H1 (cell line): ENCODE measurements around the gene ARID5B. TPM values are rescaled to one million over a fixed set of nuclear protein-coding genes. Genes with fewer than 3 reads are reported as not detected.

Experiments
- CTCF ChIA-PET: fragments of 300-600 bp; sonication (Branson Sonifier 250); formaldehyde crosslinking; loops from one replicate; lab custom pipeline; 2021; ENCODE audit not compliant: partially characterized antibody; lab: Charles Lee
- POLR2A ChIA-PET: fragments of 300-600 bp; sonication (Branson Sonifier 250); formaldehyde crosslinking; loops from one replicate; lab custom pipeline; 2021; ENCODE audit warnings: inconsistent platforms; ENCODE audit not compliant: partially characterized antibody; lab: Charles Lee
- DNase-seq, 2 experiments: peaks; one replicate each; pipeline versions ENCODE4 v3.0.0 to v3.0.0-alpha.2; 2010 to 2022; ENCODE audit warnings: low spot score in 2 of 2, low read depth in 1 of 2, mixed read lengths in 1 of 2
- FAIRE-seq: peaks from 2 replicates; lab custom pipeline; 2011; peaks lifted over from hg19 to GRCh38; lab: Jason Lieb, UNC
- H2AFZ ChIP-seq: 2 replicates; pipeline ENCODE4 v1.8.1; 2012; ENCODE audit warnings: low read length, inconsistent platforms
- H2AK5ac ChIP-seq: 2 replicates; pipeline ENCODE4 v1.6.1; 2013; ENCODE audit warnings: low read depth, low read length
- H2BK120ac ChIP-seq: replicated peaks from 2 replicates; pipeline ENCODE3; 2013; ENCODE audit warnings: low read depth, low read length, inconsistent platforms
- H2BK12ac ChIP-seq: 2 replicates; pipeline ENCODE4 v1.6.1; 2013; ENCODE audit warnings: low read depth, low read length
- H2BK15ac ChIP-seq: 2 replicates; pipeline ENCODE4 v1.6.1; 2013; ENCODE audit warnings: low read length
- H2BK20ac ChIP-seq: 2 replicates; pipeline ENCODE4 v1.6.1; 2013; ENCODE audit warnings: low read length
- H2BK5ac ChIP-seq: 2 replicates; pipeline ENCODE4 v1.6.1; 2013; ENCODE audit warnings: low read depth, low read length
- H3K14ac ChIP-seq: 2 replicates; pipeline ENCODE4 v1.6.1; 2013; ENCODE audit warnings: inconsistent platforms; ENCODE audit not compliant: insufficient read length
- H3K18ac ChIP-seq: 2 replicates; pipeline ENCODE4 v1.6.1; 2013; ENCODE audit warnings: low read length; ENCODE audit errors: extremely low read depth
- H3K23ac ChIP-seq: 2 replicates; pipeline ENCODE4 v1.6.1; 2013; ENCODE audit warnings: inconsistent platforms; ENCODE audit not compliant: insufficient read length
- H3K23me2 ChIP-seq: 2 replicates; pipeline ENCODE4 v1.6.1; 2013; ENCODE audit warnings: low read depth, low read length
- H3K27ac ChIP-seq: 2 replicates; pipeline ENCODE4 v1.6.1; 2011; ENCODE audit warnings: low read depth, low read length, inconsistent platforms
- H3K27me3 ChIP-seq, 4 experiments: replicated peaks in 1 of 4; 1 replicate in 1 of 4; 2 replicates in 3 of 4; pipeline versions ENCODE4 v1.6.1 to v1.8.1; 2011 to 2013; ENCODE audit warnings: low read length in 3 of 4, mild to moderate bottlenecking in 3 of 4, inconsistent platforms in 2 of 4, mixed read lengths in 2 of 4, moderate library complexity in 1 of 4; ENCODE audit not compliant: control insufficient read depth in 3 of 4, insufficient read depth in 3 of 4; ENCODE audit errors: extremely low read depth in 1 of 4
- H3K36me3 ChIP-seq, 4 experiments: 2 replicates each; pipeline versions ENCODE4 v1.6.1 to v1.8.1; 2011 to 2013; ENCODE audit warnings: mild to moderate bottlenecking in 4 of 4, low read length in 3 of 4, moderate library complexity in 2 of 4, control low read depth in 1 of 4, inconsistent platforms in 1 of 4; ENCODE audit not compliant: insufficient read depth in 4 of 4, control insufficient read depth in 2 of 4
- H3K4ac ChIP-seq: replicated peaks from 2 replicates; pipeline ENCODE3; 2013; ENCODE audit warnings: low read length, low read depth, mixed read lengths, inconsistent platforms; ENCODE audit not compliant: insufficient read length
- H3K4me1 ChIP-seq, 4 experiments: replicated peaks in 1 of 4; 1 replicate in 1 of 4; 2 replicates in 3 of 4; pipeline versions ENCODE4 v1.6.1 to v1.8.1; 2011 to 2013; ENCODE audit warnings: low read length in 3 of 4, inconsistent platforms in 2 of 4, mixed read lengths in 1 of 4; ENCODE audit not compliant: insufficient read depth in 4 of 4, control insufficient read depth in 3 of 4
- H3K4me2 ChIP-seq, 2 experiments: 2 replicates each; pipeline versions ENCODE4 v1.6.1 to v1.8.1; 2011 to 2013; ENCODE audit warnings: low read depth in 2 of 2, low read length in 2 of 2, control low read depth in 1 of 2, inconsistent platforms in 1 of 2, mild to moderate bottlenecking in 1 of 2; ENCODE audit not compliant: insufficient read depth in 1 of 2
- H3K4me3 ChIP-seq, 4 experiments: fragments of 200-600, 300-600 bp in 1 of 4; sonication (generic), shearing (Covaris generic), sonication (Bioruptor Twin) in 1 of 4; 2 replicates each; pipeline versions ENCODE4 v1.5.1 to v1.8.1; 2011 to 2016; ENCODE audit warnings: low read length in 4 of 4, low read depth in 3 of 4, control low read depth in 2 of 4, inconsistent platforms in 2 of 4, mild to moderate bottlenecking in 2 of 4, mixed read lengths in 1 of 4, moderate library complexity in 1 of 4; ENCODE audit not compliant: insufficient read depth in 2 of 4; ENCODE audit errors: extremely low read depth in 1 of 4
- H3K56ac ChIP-seq: replicated peaks from 2 replicates; pipeline ENCODE3; 2013; ENCODE audit warnings: low read depth, mild to moderate bottlenecking, mixed read lengths, low read length, inconsistent platforms; ENCODE audit not compliant: insufficient read length
- H3K79me1 ChIP-seq: 2 replicates; pipeline ENCODE4 v1.6.1; 2013; ENCODE audit warnings: low read depth, low read length, control low read depth
- H3K79me2 ChIP-seq, 2 experiments: 2 replicates each; pipeline versions ENCODE4 v1.6.1 to v1.8.1; 2012 to 2013; ENCODE audit warnings: low read length in 2 of 2, mild to moderate bottlenecking in 2 of 2, inconsistent platforms in 1 of 2; ENCODE audit not compliant: insufficient read depth in 2 of 2, control insufficient read depth in 1 of 2
- H3K9ac ChIP-seq, 4 experiments: replicated peaks in 1 of 4; 1 replicate in 1 of 4; 2 replicates in 3 of 4; pipeline versions ENCODE4 v1.6.1 to v1.8.1; 2011 to 2013; ENCODE audit warnings: low read depth in 3 of 4, low read length in 3 of 4, control low read depth in 2 of 4, mild to moderate bottlenecking in 2 of 4, moderate library complexity in 2 of 4, inconsistent platforms in 1 of 4; ENCODE audit errors: extremely low read depth in 1 of 4
- H3K9me3 ChIP-seq, 2 experiments: 2 replicates each; pipeline versions ENCODE4 v1.6.1 to v1.8.1; 2012 to 2013; ENCODE audit warnings: mild to moderate bottlenecking in 2 of 2, moderate library complexity in 2 of 2, control low read depth in 1 of 2, inconsistent platforms in 1 of 2, low read depth in 1 of 2, low read length in 1 of 2, mixed read lengths in 1 of 2; ENCODE audit not compliant: insufficient read depth in 2 of 2
- H4K20me1 ChIP-seq, 2 experiments: replicated peaks in 1 of 2; 2 replicates each; pipeline versions ENCODE3 to v1.8.1; 2011 to 2013; ENCODE audit warnings: inconsistent platforms in 2 of 2, low read length in 2 of 2, mild to moderate bottlenecking in 1 of 2; ENCODE audit not compliant: insufficient read depth in 2 of 2, control insufficient read depth in 1 of 2
- H4K5ac ChIP-seq: 2 replicates; pipeline ENCODE4 v1.6.1; 2013; ENCODE audit warnings: low read length, low read depth, mixed read lengths, inconsistent platforms; ENCODE audit not compliant: insufficient read length
- H4K8ac ChIP-seq: 2 replicates; pipeline ENCODE4 v1.8.0; 2013; ENCODE audit warnings: mild to moderate bottlenecking, moderate library complexity, low read length, inconsistent platforms; ENCODE audit not compliant: insufficient read depth; ENCODE audit errors: extremely low read depth
- H4K91ac ChIP-seq: replicated peaks from 2 replicates; pipeline ENCODE3; 2013; ENCODE audit warnings: low read length, mixed read lengths, inconsistent platforms; ENCODE audit not compliant: insufficient read length
- CBX8 ChIP-seq: fragments of 300-800, 300-1000 bp; sonication (generic); IDR thresholded peaks from 2 replicates; pipeline ENCODE4 v1.7.1; 2016; ENCODE audit warnings: low read depth, low read length, borderline replicate concordance
- EZH2 ChIP-seq: fragments of 200-600 bp; sonication (generic); IDR thresholded peaks from 2 replicates; pipeline ENCODE4 v1.7.1; 2012; ENCODE audit warnings: low read depth, mild to moderate bottlenecking, moderate library complexity, low read length, inconsistent platforms; ENCODE audit not compliant: severe bottlenecking
- HDAC2 ChIP-seq, 2 experiments: fragments of 300-600 bp in 1 of 2; sonication (generic) in 1 of 2; IDR thresholded peaks; 2 replicates each; pipeline ENCODE4 v1.6.1; 2011 to 2012; ENCODE audit warnings: low read depth in 2 of 2, low read length in 2 of 2, mild to moderate bottlenecking in 2 of 2, moderate library complexity in 2 of 2, borderline replicate concordance in 1 of 2, inconsistent platforms in 1 of 2
- PHF8 ChIP-seq: fragments of 200-600 bp; sonication (generic); conservative IDR thresholded peaks from 2 replicates; pipeline ENCODE4 v1.7.1; 2012; ENCODE audit warnings: low read depth, mild to moderate bottlenecking, inconsistent platforms, low read length, moderate library complexity
- TAF7 ChIP-seq: optimal IDR thresholded peaks from 2 replicates; pipeline ENCODE3; 2011; ENCODE audit warnings: low read depth, mild to moderate bottlenecking, inconsistent platforms, low read length, moderate library complexity, borderline replicate concordance
- WGBS, 2 experiments: shearing (Covaris generic) in 1 of 2; methylation state at CpG; one replicate each; pipeline versions ENCODE4 v1.1.6 to v1.1.7; 2013 to 2015; ENCODE audit warnings: low lambda C conversion rate in 2 of 2, mixed read lengths in 2 of 2, inconsistent platforms in 1 of 2, low coverage in 1 of 2, missing lambda C conversion rate in 1 of 2; ENCODE audit not compliant: insufficient replicate concordance in 2 of 2, insufficient coverage in 1 of 2, insufficient read length in 1 of 2; ENCODE audit errors: extremely low coverage in 1 of 2, missing lambda C conversion rate in 1 of 2; 5-methylcytosine and 5-hydroxymethylcytosine counted together
- polyA plus RNA-seq, 7 experiments: library from polyadenylated mRNA; depleted of rRNA in 3 of 7; stranded (reverse) in 5 of 7; unstranded in 2 of 7; fragments of >200 nt in 5 of 7; fragments of 200-250 nt in 2 of 7; gene quantifications; 1 replicate in 5 of 7; 2 replicates in 1 of 7; 4 replicates in 1 of 7; pipeline versions ENCODE4 v1.2.1 to v1.2.3, GENCODE V29; 2011 to 2013; ENCODE audit warnings: missing spikeins in 2 of 7, mixed read lengths in 2 of 7
- total RNA-seq: library from RNA; stranded (reverse); fragmentation: NEBNext Ultra II Directional; extraction: Animal tissue kit (Norgen Biotek cat#: 25700); gene quantifications from 2 replicates; pipeline ENCODE4 v1.2.1, GENCODE V29; 2021
- TF ChIP-seq, protein P1 (sequence below): IDR thresholded peaks from 2 replicates; pipeline ENCODE4 v1.6.1; 2012; ENCODE audit warnings: inconsistent platforms

ARID5B gene
- total and polyA plus RNA-seq, 2 of the 8 experiments (the other 6 are each of a cell fraction or from before 2014, with no cell fraction given): 0.21 to 1.1 TPM

DNA sequence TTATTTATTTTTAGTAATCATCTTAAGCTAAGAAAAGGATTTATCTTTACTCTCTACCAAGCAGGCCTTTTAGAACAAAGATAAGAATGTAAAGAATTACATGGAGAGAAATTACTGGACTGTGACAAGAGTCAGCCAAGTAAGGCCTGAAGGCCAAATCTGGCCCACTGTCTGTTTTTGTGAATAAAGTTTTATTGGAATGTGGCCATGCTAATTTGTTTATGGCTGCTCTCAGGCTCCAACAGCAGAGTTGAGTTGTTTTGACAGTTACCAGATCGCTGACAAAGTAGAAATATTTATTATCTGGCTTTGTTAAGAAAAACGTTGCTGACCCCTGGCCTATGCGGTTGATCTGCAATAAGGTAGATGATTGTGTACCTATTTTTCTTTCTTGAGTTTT, 6.1 kb downstream of the ARID5B start:
- no peak overlapping the region for H2BK15ac ChIP-seq
- H3K4me1 ChIP-seq: peaks cover 0 to 5% (median 2%) of the 10 kb centered on the region in 4 experiments; a peak in 1 of 7 replicates
- no peak overlapping the region for H2AFZ ChIP-seq
- H2BK5ac ChIP-seq: no peak overlapping the region
- H3K9ac ChIP-seq: no peak overlapping the region
- H4K91ac ChIP-seq: no peak overlapping the region
- WGBS, 2 experiments: 87% methylated on average over 3 of the region's 3 CpGs; no CpG with 5 or more reads in 1 of the 2 experiments
- H3K36me3 ChIP-seq: no peaks in the 10 kb centered on the region
- TF ChIP-seq HDAC2 (IDR thresholded peaks at IDR 0.05; ENCODE audit: borderline replicate concordance in 1 of 2, low read depth in 2 of 2, low read length in 2 of 2) (no peak), TAF7 (no peak), EZH2 (no peak), CBX8 (no peak), PHF8 (no peak)
- TF ChIP-seq, protein P1, sequence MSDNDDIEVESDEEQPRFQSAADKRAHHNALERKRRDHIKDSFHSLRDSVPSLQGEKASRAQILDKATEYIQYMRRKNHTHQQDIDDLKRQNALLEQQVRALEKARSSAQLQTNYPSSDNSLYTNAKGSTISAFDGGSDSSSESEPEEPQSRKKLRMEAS: no peak
- no peaks in the 10 kb centered on the region for H3K79me2 ChIP-seq
- H3K14ac ChIP-seq: no peak overlapping the region
- peaks cover 8% of the 10 kb centered on the region; the same call in 1 of the 2 replicates for H3K23me2 ChIP-seq
- H3K27ac ChIP-seq: no peak overlapping the region
- H2BK120ac ChIP-seq: no peak overlapping the region
- no peak overlapping the region for H2AK5ac ChIP-seq
- H3K4me3 ChIP-seq: no peak overlapping the region
- H2BK20ac ChIP-seq: no peak overlapping the region
- no peaks in the 10 kb centered on the region for H3K9me3 ChIP-seq
- DNase-seq (no peak), FAIRE-seq (no peak)
- H3K27me3 ChIP-seq: peaks cover 0 to 7% (median 4%) of the 10 kb centered on the region in 4 experiments; a peak in 4 of 7 replicates
- no peak overlapping the region for H2BK12ac ChIP-seq
- POLR2A ChIA-PET: no interaction called here
- H3K56ac ChIP-seq: no peak overlapping the region
- H3K79me1 ChIP-seq: no peaks in the 10 kb centered on the region
- H3K4me2 ChIP-seq: no peak overlapping the region
- H4K8ac ChIP-seq: no peak overlapping the region
- no peak overlapping the region for H3K23ac ChIP-seq
- CTCF ChIA-PET: interaction anchor here (0.6 to 1.1 kb wide), 2 partner anchors 10 to 17 kb away, joined by 3 read pairs; no protein-coding TSS in a partner anchor
- H4K20me1 ChIP-seq: no peaks in the 10 kb centered on the region
- H3K18ac ChIP-seq: no peak overlapping the region
- no peak overlapping the region for H3K4ac ChIP-seq
- H4K5ac ChIP-seq: no peak overlapping the region
